Fibroblast of skin of left quadriceps (primary cell): ENCODE measurements around the gene MYCBP.
"Not testable (repeated sequence)": the region's sequence is repeated elsewhere in the genome, so short reads cannot be mapped to it uniquely, and the experiment has no call there.

Experiments
- DNase-seq, 2 experiments: peaks; one replicate each; pipeline ENCODE4 v3.0.0-alpha.2; 2013; ENCODE audit warnings: low read depth in 2 of 2

MYCBP gene, protein sequence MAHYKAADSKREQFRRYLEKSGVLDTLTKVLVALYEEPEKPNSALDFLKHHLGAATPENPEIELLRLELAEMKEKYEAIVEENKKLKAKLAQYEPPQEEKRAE

DNA sequence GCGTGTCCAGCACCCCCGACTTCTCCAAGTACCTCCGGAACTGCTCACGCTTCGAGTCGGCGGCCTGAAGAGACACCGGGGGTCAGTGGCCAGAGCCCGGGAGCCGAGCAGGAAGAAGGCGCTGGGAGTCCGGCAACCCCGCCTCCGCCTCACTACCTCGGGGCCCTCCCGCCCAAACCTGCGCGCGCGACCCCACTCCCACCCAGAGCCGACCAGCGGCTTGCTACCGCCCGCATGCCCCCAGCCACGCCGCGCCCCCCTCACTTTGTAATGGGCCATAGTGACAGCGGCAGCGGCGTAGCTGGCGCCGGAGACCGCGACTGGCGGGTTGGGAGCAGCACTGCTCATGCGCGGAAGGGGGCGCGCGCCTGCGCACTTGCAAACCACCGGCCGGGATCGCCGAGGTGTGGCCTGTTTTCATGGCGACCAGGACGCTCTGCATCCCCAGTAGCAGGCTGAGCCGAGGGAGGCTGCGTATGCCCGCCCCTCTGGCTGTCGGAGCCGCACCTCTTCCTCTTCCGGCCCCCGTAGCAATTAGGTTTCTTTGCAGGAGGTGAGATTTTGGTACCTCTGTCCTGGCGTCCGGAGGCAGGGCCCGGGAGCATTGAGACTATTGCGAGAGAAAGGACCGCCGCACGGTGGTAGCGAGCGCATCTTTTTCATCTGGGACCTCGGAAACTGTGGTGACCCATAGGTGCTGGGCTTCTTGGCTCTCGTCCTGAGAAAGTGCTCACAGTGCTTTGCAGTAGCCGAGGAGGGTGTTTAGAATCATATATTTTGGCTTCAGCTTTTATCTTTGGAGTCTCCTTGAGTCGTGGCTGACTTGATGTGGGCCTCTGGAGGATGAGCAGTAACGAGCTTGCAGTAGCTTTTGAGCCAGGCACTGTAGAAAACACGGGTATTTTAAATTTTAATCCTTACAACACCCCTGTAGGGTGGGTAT lies at the start of gene MYCBP:
TSS of gene MYCBP (minus strand) at position 322 of the 943 bp plus-strand sequence. CDS start at position 279, 43 bp downstream.
- DNase-seq: peak; percentile 84 to 85

DNA sequence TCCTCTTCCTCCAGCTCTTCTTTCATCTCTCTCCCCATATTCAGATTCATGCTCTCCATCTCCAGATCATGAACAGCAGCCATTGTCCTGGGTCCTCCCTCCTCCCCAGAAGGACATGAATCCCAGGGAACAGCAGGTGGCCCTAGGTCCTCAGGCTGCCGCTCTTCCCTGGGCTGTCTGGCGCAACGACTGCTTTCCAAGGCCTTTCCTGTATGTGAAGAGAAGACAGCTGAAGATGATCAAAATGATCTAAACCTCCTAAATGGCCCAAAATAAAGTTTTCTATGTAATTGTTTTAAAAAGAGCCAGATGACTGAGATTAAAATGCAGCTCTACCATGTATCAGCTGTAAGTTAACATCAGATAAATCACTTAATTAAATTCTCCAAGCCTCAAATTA lies 46.0 kb upstream of the MYCBP start:
- no peak for DNase-seq

DNA sequence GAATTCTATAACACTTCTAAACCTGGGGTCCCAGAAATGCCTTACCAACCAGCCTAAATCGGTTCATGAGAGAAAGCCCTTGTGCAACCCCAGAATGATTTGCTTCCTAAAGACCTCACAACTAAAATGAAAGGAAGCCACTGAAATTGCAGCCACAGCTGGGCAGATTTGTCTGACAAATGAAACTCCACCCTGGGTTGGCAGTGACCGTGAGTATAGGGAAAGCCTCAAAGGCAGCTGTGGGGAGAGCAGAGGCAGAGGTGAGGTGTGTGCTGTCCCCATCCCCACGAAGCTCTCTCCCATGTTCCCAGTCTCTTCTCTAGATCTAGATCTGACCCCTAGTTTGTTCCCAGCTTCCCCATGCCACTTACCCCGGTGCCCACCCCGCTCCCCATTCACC lies 45.4 kb upstream of the MYCBP start:
- DNase-seq: no peak

DNA sequence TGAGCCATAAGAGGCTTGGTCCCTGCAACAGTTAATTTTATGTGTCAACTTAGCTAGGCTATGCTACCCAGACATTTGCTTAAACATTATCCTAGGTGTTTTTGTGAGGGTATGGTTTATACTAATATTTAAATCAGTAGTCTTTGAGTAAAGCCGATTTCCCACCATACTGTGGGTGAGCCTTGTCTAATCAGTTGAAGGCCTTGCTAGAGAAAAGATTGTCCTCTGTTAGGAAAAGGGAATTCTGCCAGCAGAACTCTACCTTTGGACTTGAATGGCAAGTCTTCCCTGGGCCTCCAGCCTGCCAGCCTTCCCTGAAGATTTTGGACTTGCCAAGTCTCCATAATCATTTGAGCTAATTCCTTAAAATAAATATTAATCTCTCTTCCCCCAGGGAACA lies 44.6 kb upstream of the MYCBP start:
- DNase-seq: no peak

DNA sequence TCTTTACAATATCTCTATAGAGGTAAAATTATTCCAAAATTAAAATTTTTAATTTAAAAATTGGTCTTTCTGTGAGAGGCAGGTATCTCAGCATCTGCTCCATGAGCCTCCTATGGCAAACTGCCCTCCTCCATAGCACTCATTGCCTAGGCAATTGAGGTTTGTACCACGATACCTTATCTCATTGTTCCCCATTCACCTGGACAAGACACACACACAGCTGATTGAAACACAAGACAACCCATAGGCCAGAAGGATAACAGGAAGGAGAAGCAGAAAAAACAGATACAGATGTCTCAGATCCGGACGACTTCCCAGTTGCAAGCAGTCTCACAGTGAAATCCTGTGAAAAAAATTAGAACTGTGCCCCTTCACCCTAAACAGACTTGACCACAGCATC lies 44.2 kb upstream of the MYCBP start:
- no peak for DNase-seq

DNA sequence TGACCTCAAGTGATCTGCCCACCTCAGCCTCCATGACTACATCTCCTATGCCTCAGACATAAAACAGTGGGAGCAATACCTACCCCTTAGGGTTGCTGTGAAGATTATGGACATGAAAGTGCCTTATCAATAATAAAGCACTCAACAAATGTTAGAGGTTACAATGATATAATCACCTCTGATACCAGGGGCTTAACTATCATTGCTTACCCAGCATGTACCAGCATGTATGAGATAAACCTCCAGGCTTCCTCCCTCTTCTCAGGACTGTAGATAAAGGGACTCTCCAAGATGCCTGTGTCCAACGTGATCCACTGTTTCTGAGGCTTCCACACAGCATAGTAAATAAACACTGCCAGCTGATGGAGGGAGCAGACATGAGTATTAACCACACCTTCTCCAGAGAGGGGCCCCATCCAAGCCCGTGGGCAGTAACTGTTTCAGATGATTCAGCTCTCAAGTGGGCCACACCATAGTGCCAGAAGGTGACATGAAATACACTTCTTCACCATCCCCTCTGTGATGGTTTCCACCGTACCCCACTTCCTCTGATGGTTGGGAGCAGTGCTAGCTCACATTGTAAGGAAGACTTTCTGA lies 42.3 kb upstream of the MYCBP start:
- no peak for DNase-seq

DNA sequence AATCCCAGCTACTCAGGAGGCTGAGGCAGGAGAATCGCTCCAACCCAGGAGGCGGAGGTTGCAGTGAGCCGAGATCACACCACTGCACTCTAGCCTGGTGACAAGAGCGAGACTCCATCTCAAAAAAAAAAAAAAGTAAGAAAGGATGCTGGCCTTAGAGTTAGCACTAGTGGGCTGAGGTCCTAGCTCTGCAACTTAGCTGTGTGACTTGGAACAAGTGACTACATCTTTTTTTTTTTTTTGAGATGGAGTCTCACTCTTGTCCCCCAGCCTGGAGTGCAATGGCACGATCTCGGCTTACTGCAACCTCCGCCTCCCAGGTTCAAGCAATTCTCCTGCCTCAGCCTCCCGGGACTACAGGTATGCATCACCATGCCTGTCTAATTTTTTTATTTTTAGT lies 41.8 kb upstream of the MYCBP start:
- not testable (repeated sequence) for DNase-seq

DNA sequence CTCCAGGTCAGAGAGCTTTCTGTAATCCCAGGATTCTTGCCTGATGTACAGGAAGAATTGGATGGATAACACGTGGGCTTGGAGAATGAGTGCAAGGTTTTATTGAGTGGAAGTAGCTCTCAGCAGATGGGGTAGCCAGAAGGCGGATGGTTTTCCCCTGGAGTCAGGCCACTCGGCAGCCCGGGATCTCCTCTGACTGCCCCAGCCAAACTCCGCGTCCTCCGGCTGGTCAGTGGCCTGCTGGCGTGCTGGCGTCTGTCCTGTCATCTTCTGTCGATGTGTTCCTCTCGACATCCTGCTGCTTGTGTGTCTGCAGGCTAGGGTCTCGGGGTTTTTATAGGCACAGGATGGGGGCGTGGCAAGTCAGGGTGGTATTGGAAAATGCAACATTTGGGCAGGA lies 35.7 kb upstream of the MYCBP start:
- DNase-seq: no peak

DNA sequence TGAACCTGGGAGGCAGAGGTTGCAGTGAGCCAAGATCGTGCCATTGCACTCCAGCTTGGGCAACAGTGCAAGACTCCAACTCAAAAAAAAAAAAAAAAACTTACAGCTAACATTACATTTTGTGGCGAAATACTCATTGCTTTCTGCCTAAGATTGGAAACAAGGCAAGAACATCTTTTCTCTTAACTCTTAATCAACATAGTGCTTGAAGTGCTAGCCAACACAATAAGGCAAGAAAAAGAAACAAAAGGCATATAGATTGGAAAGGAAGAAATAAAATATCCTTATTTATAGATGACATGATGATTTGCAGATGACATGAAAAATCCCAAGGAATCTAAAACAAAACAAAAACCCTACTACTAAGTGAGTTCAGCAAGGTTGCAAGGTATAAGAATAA lies 32.8 kb upstream of the MYCBP start:
- DNase-seq: no peak

DNA sequence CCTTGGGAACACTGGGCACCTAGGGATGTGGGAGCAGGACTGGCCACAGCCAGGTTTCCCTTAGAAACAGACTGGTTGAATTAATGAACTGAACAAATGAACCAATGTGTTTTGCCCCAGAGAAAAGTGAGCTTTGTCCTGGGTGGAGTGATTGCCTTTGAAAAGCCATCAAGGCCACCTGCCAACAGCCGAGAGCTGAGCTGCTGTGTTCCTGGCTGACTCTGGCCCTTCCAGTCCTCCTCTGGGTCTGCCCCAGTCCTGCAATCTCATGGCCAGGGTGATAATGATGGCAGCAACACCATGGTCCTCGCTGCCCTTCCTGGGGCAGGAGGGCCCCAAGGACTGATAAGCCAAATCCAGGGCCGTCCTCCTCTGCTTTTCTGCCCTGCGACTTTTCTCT lies 26.4 kb upstream of the MYCBP start:
- no peak for DNase-seq

DNA sequence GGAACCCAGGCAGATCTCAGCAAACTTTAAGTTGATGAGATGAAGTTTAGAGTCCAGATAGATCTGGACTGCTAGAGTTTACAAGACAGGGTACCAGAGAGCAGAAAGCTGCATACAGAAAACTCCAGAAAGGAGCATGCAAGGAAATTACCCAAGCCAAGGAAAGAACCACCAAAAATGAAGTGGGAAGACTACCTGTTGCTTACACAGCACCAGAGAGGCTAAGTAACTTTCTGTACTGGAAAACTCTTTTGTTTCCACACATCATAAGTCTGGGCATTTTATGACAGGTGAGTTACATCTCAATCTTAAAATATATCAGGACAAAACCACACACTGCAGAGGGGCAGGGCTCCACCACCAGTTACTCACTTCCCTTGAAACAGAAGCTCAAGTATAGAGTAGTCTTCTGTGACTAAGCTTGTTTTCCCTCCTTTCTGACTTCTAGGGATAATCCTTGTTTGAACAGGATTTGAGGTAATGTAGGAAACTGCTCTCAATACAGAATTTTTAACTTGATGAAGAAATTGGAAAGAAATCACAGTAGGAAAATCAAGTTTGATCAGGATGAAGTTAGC lies 25.6 kb upstream of the MYCBP start:
- DNase-seq: no peak

DNA sequence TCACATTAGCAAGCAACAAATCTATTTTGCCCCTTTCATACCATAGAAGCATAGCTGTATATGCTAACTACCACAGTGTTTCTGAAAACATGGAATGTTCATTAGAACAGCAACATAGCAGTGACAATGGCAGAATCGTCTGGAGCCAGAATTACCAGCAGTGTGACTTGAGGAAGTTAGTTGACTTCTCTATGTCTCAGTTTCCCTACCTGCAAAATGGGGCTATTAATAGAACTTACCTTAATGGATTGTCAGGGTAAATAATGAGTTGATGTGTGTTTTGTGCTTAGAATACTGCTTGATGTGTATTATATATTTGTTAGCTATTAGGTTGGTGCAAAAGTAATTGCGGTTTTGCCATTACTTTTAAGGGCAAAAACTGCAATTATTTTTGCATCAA lies 23.0 kb upstream of the MYCBP start:
- DNase-seq: no peak

DNA sequence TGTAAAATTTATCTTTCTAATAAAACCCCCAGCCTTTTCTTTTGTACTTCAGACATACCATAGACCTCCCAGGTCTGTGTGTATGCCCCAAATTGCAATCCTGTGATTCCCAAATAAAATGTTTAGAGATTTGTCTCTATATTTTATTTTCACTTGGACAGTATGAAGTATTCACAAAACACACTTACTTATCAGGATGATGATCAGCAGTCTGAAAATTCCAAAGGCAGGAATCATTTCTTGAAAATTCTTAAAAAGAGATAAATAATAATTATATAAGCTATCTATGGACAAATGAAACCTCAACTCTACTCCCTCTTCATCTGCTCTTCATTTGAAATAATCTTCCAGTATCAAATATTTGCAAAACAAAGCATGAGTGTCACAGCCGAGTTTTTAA lies 19.8 kb upstream of the MYCBP start:
- DNase-seq: no peak

DNA sequence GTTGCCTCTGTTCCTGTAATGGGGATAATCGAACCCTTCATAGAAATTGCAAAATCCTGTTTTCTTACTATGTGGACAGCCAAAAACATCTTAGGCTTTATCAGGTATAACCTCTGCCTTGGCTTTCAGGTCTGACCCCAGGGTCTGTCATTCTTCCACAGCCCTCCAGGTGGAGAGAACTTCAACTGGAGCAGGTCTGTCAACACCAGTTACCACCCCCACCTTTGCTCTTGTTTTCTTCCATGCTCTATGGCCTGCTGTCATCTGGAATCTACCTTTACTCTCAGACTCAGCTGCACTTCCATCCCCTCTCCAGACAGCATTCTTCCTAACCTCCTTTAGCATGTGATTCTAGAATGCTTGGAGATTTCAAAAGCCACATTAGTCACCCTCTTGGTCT lies 18.6 kb upstream of the MYCBP start:
- no peak for DNase-seq

DNA sequence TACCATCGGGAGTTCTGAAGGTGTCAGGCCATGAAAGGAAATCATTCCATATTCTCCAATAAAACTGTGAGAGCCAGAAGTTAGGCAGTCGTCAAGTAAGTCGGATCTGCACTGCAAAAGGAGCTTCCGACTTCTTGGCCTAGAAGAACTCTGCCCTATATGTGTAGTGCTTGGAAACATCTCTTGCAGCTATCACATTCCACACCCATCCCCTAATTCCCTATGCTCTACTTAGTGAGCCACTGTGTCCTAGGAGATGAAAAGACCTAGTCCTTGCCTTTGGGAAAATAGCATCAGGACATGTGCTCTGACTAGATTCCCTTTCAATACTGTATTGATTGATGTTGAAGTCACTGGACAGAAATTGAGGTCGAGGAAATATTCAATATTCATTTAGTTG lies 16.4 kb upstream of the MYCBP start:
- no peak for DNase-seq

DNA sequence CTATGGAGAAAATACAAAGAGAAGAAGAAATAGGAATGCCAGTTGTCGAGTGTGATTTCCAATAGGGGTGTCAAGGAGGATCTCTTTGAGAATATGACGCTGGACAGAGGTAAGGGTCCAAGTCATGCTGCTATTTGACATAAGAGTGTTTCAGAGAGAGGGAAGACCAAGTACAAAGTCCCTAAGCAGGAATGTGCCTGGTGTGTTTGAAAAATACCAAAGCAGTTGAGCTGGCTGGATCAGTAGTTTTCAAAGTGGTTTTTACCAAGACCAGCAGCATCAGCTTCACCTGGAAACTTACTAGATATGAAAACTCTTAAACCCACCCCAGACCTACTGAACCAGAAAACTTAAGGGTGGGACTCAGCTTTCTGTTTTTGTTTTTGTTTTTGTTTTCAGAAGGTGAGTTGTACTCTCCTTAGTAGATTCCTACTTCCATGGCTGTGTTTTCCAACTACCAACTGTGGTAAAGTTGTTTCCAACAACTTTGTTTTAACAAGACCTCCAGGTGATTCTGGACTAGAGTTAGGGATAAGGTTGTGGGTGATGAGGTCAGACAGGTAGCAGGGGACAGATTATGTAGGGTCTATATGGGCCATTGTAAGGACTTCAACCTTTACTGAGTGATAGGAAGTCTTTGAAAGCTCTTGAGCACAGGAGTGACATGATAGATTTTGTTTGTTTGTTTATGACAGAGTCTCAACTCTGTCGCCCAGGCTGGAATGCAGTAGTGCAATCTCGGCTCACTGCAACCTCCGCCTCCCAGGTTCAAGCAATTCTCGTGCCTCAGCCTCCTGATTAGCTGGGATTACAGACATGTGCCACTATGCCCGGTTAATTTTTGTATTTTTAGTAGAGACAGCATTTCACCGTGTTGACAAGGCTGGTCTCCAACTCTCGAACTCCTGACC lies 15.5 kb upstream of the MYCBP start:
- no peak for DNase-seq

DNA sequence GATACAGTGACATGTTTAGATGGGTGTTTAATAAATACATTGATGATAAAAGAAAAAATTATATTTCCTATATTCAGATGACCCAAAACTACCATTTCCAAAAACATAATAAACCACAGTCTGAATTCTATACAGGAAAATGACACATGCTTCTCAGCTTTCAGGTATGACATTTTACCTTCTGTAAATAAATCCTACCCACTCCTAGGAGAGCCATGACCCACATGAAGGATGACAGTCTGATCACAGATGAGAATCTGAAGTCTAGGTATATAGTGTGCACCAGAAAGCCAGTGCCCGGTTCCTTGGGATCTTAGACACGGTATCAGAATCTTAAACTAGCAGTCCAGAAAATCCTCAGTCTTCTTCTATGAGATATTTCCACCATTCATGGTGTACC lies 11.9 kb upstream of the MYCBP start:
- DNase-seq: no peak

DNA sequence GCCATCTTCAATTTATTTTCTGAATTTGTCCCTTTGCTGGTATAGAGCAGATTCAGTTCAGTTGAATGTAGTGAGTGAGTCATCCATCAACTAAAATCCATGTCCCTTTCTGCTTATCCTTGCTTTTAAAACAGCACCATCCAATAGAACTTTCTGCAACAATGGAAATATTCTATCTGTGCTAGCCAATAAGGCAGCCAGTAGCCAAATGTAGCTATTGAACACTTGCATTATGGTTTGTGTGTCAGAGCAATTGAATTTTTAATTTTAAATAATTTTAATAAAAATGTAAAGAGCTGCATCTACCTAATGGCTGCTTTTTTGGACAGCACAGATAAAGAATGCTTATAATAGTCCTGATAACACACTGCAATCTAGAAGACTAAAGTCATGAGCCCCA lies 8.3 kb upstream of the MYCBP start, which contains the start of gene GJA9:
TSS of gene GJA9 (minus strand) at position 101 of the 400 bp plus-strand sequence. CDS start 5,489 bp downstream, outside the sequence.
- no peak for DNase-seq

DNA sequence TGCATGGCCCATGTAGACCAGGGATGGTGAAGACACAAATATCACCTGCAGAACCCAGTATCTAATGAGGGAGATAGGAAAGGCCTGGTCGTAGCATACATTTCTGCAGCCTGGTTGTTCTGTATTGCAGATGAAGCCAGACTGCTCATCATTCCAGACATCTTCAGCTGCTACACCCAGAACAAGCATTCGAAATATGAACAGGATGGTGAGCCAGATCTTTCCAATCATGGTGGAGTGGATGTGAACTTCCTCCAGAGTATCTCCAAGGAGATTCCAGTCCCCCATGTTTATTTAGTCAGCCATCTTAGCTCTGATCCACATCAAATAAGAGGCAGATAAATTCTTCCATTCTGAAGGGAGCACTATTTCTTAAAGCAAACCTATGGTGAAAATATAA lies 2.7 kb upstream of the MYCBP start:
- no peak for DNase-seq

DNA sequence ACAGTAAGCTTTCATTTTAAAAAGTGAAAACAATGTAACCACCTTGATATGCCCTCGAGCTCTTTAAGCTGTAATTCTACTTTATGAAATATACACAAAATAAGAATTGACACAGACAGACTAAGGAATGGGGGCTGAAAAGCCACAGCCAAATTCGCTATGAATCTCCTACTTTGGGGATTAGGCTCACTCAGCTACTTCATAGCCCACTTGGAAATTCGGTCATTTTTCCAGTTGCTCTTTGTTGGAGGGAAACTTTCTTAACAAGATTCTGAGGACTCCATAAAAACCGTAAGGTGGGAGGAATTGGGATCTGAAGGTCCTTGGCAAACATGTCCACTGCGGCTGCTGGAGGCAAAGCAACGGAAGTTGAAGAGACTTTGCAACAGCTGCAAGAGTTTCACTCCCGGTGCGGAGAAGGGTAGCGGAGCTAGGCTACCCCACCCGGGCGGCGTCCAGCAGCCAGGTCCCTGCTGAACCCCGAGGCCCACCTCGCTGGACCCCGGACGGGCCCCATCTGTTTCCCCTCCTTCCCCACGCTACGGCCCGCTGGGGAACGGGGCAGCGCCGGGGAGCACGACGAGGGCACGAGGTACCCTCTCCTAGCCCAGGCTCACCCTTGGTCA lies 634 bp downstream of the MYCBP start:
- DNase-seq: no peak

DNA sequence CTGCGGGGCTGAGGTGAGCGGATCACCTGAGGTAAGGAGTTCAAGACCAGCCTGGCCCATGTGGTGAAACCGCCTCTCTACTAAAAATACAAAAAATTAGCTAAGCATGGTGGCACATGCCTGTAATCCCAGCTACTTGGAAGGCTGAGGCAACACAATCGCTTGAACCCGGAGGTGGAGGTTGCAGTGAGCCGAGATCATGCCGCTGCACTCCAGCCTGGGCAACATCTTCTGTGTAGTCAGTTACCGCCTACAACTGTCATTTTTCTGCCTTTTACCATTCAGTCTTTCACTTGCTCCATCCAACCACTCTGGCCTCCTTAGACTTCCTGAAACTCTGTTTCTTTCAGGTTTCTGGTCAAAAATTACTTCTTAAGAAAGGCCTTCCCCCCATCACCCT lies 2.2 kb downstream of the MYCBP start:
- no peak for DNase-seq
